Amygdala (tissue), 56 donors: ENCODE measurements around the gene KRTCAP2.

ENCODE experiments used
- DNase-seq, 56 donors: peaks; one replicate each; lab custom pipeline; 2025; lab: John Stamatoyannopoulos, UW

The KRTCAP2 gene

DNA sequence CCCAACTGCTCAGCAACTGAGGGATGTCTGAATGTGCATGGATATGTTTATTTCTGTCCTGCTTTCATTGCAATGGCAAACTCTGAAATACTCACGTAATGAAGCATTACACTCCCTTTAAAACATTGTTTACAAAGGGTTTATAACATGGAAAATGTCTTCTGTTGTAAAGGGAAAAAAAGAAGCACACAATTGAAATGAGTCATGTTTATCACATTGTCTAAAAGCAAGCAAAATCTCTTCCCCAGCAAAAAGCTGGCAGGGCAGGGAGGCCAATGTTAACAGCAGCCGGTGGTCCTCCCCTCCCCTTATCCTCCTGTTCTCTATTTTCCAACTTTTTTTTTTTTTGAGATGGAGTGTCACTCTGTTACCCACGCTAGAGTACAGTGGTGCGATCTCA is 49.3 kb downstream of the KRTCAP2 start:
- DNase-seq, result no peak

DNA sequence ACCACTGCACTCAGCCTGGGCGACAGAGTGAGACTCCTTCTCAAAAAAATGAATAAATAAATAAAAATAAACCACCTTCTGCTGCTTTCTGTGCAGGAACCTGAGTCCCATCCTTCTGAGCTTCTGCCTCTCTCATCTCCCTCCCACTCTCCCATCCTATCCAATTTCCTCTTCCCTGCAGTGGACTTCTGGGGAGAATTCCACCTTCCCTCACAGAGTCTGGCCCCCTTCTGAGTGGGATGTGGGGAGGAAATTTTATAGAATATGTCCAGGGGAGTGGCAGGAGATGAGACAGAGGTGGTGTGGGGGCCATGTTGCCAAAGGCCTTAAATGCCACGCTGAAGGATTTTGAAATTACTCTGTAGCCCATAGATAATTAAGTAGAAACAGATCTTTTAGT is 50.8 kb downstream of the KRTCAP2 start:
- no peak for DNase-seq

DNA sequence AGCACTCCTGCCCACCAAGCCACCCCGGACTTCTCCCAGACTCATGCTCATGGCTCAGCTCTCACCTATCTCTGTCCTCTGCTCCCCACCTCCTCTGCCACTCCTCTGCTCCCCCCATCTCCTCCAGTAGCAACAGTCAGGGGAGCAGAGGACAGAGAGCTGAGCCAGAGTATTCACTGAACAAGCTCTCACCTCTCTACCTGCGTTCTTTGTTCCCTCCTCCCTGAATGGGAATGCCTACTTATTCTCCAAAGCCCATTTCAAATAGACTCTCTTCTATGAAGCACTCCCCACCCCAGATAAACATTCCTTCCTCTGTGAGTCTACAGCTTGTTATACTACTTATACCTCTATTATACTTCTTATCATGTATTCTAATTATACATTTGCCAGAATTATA is 51.9 kb downstream of the KRTCAP2 start:
- no peak for DNase-seq

DNA sequence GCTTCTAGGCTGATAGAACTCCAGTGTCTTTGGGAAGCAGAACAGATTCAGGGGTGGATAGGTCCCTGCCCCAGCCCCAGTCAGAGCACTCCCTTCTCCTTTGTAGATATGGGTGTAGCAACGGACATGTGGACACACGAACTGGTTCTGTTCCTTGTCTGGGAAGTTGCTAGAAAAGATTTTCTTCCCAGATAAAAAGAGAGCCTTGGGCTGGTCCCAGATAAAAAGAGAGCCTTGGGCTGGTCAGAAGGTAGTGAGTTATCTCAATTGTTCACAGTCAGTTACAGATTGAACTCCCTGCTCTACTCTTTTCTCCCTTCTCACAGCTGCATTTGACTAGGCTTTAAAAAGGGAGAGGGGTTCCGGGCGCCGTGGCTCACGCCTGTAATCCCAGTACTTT is 52.9 kb downstream of the KRTCAP2 start:
- no peak for DNase-seq
